HEK293 (cell line): ENCODE data around the gene EXOSC5.

Experiments used
- CTCF ChIA-PET: fragments of 350-600 bp; formaldehyde crosslinking; extraction: SDS; loops from one replicate; lab custom pipeline; 2021; ENCODE audit warnings: antibody characterized with exemption; lab: Yijun Ruan, JAX
- POLR2A ChIA-PET: fragments of 300-600 bp; formaldehyde crosslinking; extraction: SDS; loops from one replicate; lab custom pipeline; 2020; ENCODE audit warnings: antibody characterized with exemption, inconsistent platforms; lab: Yijun Ruan, JAX
- H3K27ac ChIP-seq: fragments of 200-500 bp; sonication (Bioruptor generic); 2 replicates; pipeline ENCODE4 v1.5.1; 2014; ENCODE audit warnings: low read depth, low read length, control low read depth, inconsistent platforms; ENCODE audit errors: extremely low read depth
- H3K36me3 ChIP-seq, 2 experiments: fragments of 200-500 bp in 1 of 2; sonication (Bioruptor generic) in 1 of 2; 1 replicate in 1 of 2; 2 replicates in 1 of 2; pipeline ENCODE4 v1.5.1; 2014 to 2017; ENCODE audit warnings: inconsistent platforms in 2 of 2, low read length in 2 of 2; ENCODE audit not compliant: control insufficient read depth in 2 of 2, insufficient read depth in 1 of 2
- H3K4me1 ChIP-seq: fragments of 200-500 bp; sonication (Bioruptor generic); 2 replicates; pipeline ENCODE4 v1.5.1; 2014; ENCODE audit warnings: mild to moderate bottlenecking, low read length, inconsistent platforms; ENCODE audit not compliant: control insufficient read depth, insufficient read depth
- H3K4me3 ChIP-seq: 2 replicates; pipeline ENCODE4 v1.5.1; 2011; ENCODE audit warnings: low read depth, mild to moderate bottlenecking, control low read depth, low read length, moderate library complexity
- H3K9me3 ChIP-seq: fragments of 200-500 bp; sonication (Bioruptor generic); 2 replicates; pipeline ENCODE4 v1.5.1; 2014; ENCODE audit warnings: low read depth, low read length, inconsistent platforms; ENCODE audit not compliant: control insufficient read depth, insufficient read depth
- MZF1 ChIP-seq: fragments of 450-650 bp; formaldehyde crosslinking; IDR thresholded peaks from 2 replicates; pipeline ENCODE4 v1.5.1; 2017; ENCODE audit warnings: missing biosample characterization, missing genetic modification characterization, borderline replicate concordance
- ZFP37 ChIP-seq: fragments of 450-650 bp; formaldehyde crosslinking; IDR thresholded peaks from 2 replicates; pipeline ENCODE4 v1.5.1; 2016; ENCODE audit warnings: missing biosample characterization, missing genetic modification characterization
- ZNF175 ChIP-seq: fragments of 450-650 bp; formaldehyde crosslinking; IDR thresholded peaks from 2 replicates; pipeline ENCODE4 v1.5.1; 2016; ENCODE audit warnings: missing biosample characterization, missing genetic modification characterization
- ZNF19 ChIP-seq: fragments of 450-650 bp; formaldehyde crosslinking; IDR thresholded peaks from 2 replicates; pipeline ENCODE4; 2016; ENCODE audit warnings: missing biosample characterization, missing genetic modification characterization, low read depth
- ZNF514 ChIP-seq: fragments of 450-650 bp; formaldehyde crosslinking; IDR thresholded peaks from 2 replicates; pipeline ENCODE4 v1.5.1; 2016; ENCODE audit warnings: missing biosample characterization, missing genetic modification characterization
- ZNF521 ChIP-seq: fragments of 450-650 bp; formaldehyde crosslinking; IDR thresholded peaks from 2 replicates; pipeline ENCODE4 v1.5.1; 2017; ENCODE audit warnings: missing biosample characterization, mild to moderate bottlenecking, missing genetic modification characterization
- ZSCAN30 ChIP-seq: fragments of 450-650 bp; IDR thresholded peaks from 2 replicates; pipeline ENCODE4 v1.5.1; 2018; ENCODE audit warnings: missing biosample characterization, mild to moderate bottlenecking, missing genetic modification characterization, moderate library complexity
- ZSCAN5A ChIP-seq: fragments of 450-650 bp; formaldehyde crosslinking; IDR thresholded peaks from 2 replicates; pipeline ENCODE4 v1.5.1; 2016; ENCODE audit warnings: missing biosample characterization, missing genetic modification characterization
- TF ChIP-seq, protein P1 (sequence below): fragments of 450-650 bp; formaldehyde crosslinking; IDR thresholded peaks from 2 replicates; pipeline ENCODE4 v1.5.1; 2016; ENCODE audit warnings: missing biosample characterization, missing genetic modification characterization
- TF ChIP-seq, protein P2 (sequence below): fragments of 450-650 bp; formaldehyde crosslinking; IDR thresholded peaks from 2 replicates; pipeline ENCODE4 v1.5.1; 2017; ENCODE audit warnings: missing biosample characterization, missing genetic modification characterization
- TF ChIP-seq, protein P3 (sequence below): fragments of 450-650 bp; formaldehyde crosslinking; IDR thresholded peaks from 2 replicates; pipeline ENCODE4 v1.5.1; 2017; ENCODE audit warnings: missing biosample characterization, mild to moderate bottlenecking, missing genetic modification characterization, moderate library complexity
- TF ChIP-seq, protein P4 (sequence below): fragments of 450-650 bp; formaldehyde crosslinking; IDR thresholded peaks from 2 replicates; pipeline ENCODE4 v1.5.1; 2016; ENCODE audit warnings: missing biosample characterization, missing genetic modification characterization, low read depth

EXOSC5 gene

DNA sequence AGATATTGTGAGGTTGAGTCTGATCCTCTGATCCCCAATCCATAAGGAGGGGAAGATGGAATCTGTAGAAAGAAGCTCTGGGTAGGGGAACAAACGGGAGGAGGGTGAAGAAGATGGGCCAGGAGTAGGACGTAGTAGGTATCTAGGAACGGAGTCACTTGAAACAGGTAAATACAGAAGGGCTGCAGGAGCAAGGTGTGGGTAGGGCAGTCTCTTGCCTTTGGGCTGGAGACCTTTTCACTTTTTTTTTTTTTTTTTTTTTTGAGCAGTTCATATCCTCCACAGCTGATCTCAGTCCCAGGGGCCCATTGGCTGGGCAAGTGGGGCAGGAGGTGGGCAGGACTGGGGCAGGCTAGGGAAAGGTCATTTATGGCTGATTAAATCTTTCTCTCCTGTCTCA lies 1.9 kb upstream of the EXOSC5 start:
- Histone ChIP-seq H3K9me3 (no peaks in the 10 kb centered on the region), H3K4me1 (peaks cover 11% of the 10 kb centered on the region; the same call in 1 of the 2 replicates), H3K4me3 (no peak overlapping the region), H3K27ac (no peak overlapping the region), H3K36me3 (peaks cover 0 to 3% of the 10 kb centered on the region in 2 experiments; a peak in 1 of 3 replicates)
- TF ChIP-seq, protein P1, sequence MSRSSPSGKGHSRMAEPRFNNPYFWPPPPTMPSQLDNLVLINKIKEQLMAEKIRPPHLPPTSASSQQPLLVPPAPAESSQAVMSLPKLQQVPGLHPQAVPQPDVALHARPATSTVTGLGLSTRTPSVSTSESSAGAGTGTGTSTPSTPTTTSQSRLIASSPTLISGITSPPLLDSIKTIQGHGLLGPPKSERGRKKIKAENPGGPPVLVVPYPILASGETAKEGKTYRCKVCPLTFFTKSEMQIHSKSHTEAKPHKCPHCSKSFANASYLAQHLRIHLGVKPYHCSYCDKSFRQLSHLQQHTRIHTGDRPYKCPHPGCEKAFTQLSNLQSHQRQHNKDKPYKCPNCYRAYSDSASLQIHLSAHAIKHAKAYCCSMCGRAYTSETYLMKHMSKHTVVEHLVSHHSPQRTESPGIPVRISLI = peak; percentile 59; the same call in 1 of the 2 replicates
- TF ChIP-seq ZNF19 = no peak
- TF ChIP-seq, protein P2, sequence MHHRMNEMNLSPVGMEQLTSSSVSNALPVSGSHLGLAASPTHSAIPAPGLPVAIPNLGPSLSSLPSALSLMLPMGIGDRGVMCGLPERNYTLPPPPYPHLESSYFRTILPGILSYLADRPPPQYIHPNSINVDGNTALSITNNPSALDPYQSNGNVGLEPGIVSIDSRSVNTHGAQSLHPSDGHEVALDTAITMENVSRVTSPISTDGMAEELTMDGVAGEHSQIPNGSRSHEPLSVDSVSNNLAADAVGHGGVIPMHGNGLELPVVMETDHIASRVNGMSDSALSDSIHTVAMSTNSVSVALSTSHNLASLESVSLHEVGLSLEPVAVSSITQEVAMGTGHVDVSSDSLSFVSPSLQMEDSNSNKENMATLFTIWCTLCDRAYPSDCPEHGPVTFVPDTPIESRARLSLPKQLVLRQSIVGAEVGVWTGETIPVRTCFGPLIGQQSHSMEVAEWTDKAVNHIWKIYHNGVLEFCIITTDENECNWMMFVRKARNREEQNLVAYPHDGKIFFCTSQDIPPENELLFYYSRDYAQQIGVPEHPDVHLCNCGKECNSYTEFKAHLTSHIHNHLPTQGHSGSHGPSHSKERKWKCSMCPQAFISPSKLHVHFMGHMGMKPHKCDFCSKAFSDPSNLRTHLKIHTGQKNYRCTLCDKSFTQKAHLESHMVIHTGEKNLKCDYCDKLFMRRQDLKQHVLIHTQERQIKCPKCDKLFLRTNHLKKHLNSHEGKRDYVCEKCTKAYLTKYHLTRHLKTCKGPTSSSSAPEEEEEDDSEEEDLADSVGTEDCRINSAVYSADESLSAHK (tag by site-specific recombination) = peak; percentile 66
- ChIA-PET POLR2A (interaction anchor here (0.7 to 1.9 kb wide), 4 partner anchors 9 to 66 kb away, joined by 3 to 8 read pairs (median 7); partner anchors contain the start of genes B9D2 and DMAC2), CTCF (interaction anchor here (0.6 to 1.6 kb wide), 6 partner anchors 9 to 243 kb away, joined by 3 to 9 read pairs (median 4); no protein-coding TSS in a partner anchor)

- CTCF ChIA-PET = interaction anchor here (0.6 to 1.6 kb wide), 6 partner anchors 10 to 243 kb away, joined by 3 to 9 read pairs (median 4); no protein-coding TSS in a partner anchor
- peaks cover 11% of the 10 kb centered on the region; the same call in 1 of the 2 replicates for H3K4me1 ChIP-seq
These were observed 1.4 kb upstream of the EXOSC5 start for GRCh38 chr19:41398598-41398997.

More at GRCh38 chr19:41398598-41398997, 1.4 kb upstream of the EXOSC5 start:
- H3K36me3 ChIP-seq = peaks cover 0 to 7% of the 10 kb centered on the region in 2 experiments; a peak in 1 of 3 replicates
- no peak overlapping the region for H3K27ac ChIP-seq
- TF ChIP-seq ZFP37 (tag by site-specific recombination) (no peak), ZNF521 (tag by site-specific recombination) (no peak), MZF1 (tag by site-specific recombination) (no peak), ZSCAN5A (tag by site-specific recombination) (no peak), ZSCAN30 (tag by site-specific recombination) (no peak), ZNF514 (no peak), ZNF175 (tag by site-specific recombination) (no peak)
- TF ChIP-seq, protein P3, sequence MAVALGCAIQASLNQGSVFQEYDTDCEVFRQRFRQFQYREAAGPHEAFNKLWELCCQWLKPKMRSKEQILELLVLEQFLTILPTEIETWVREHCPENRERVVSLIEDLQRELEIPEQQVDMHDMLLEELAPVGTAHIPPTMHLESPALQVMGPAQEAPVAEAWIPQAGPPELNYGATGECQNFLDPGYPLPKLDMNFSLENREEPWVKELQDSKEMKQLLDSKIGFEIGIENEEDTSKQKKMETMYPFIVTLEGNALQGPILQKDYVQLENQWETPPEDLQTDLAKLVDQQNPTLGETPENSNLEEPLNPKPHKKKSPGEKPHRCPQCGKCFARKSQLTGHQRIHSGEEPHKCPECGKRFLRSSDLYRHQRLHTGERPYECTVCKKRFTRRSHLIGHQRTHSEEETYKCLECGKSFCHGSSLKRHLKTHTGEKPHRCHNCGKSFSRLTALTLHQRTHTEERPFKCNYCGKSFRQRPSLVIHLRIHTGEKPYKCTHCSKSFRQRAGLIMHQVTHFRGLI = no peak
- TF ChIP-seq, protein P4, sequence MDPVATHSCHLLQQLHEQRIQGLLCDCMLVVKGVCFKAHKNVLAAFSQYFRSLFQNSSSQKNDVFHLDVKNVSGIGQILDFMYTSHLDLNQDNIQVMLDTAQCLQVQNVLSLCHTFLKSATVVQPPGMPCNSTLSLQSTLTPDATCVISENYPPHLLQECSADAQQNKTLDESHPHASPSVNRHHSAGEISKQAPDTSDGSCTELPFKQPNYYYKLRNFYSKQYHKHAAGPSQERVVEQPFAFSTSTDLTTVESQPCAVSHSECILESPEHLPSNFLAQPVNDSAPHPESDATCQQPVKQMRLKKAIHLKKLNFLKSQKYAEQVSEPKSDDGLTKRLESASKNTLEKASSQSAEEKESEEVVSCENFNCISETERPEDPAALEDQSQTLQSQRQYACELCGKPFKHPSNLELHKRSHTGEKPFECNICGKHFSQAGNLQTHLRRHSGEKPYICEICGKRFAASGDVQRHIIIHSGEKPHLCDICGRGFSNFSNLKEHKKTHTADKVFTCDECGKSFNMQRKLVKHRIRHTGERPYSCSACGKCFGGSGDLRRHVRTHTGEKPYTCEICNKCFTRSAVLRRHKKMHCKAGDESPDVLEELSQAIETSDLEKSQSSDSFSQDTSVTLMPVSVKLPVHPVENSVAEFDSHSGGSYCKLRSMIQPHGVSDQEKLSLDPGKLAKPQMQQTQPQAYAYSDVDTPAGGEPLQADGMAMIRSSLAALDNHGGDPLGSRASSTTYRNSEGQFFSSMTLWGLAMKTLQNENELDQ (tag by site-specific recombination) = no peak
- TF ChIP-seq, protein P1 = no peak
- TF ChIP-seq, all 188 proteins: peak for 0
- Histone ChIP-seq H3K4me3 (peak overlapping the region; percentile 79), H3K9me3 (no peaks in the 10 kb centered on the region)
- POLR2A ChIA-PET = interaction anchor here (0.7 to 1.9 kb wide), 4 partner anchors 10 to 66 kb away, joined by 3 to 8 read pairs (median 7); partner anchors contain the start of genes B9D2 and DMAC2
